Medulla oblongata (tissue), 1 donor: ENCODE results near the gene PYGB.

Experiments used
- DNase-seq: peaks from one replicate; pipeline ENCODE4 v3.0.0-alpha.2; 2015; ENCODE audit errors: extremely low spot score

Gene PYGB

GRCh38 chr20:25336561-25337422 is 88.9 kb downstream of the PYGB start:
- DNase-seq: peak; percentile 86

- DNase-seq: no peak
Observed at GRCh38 chr20:25338112-25339023, 90.5 kb downstream of the PYGB start.

GRCh38 chr20:25339608-25340007 is 91.7 kb downstream of the PYGB start:
- DNase-seq: no peak

GRCh38 chr20:25340380-25340779 is 92.5 kb downstream of the PYGB start:
- no peak for DNase-seq

- no peak for DNase-seq
Observed at GRCh38 chr20:25341716-25342680, 94.1 kb downstream of the PYGB start.

- no peak for DNase-seq
Observed at GRCh38 chr20:25344634-25345033, 96.7 kb downstream of the PYGB start.

GRCh38 chr20:25345721-25346120 is 97.8 kb downstream of the PYGB start:
- DNase-seq: no peak

GRCh38 chr20:25346349-25346748 is 98.5 kb downstream of the PYGB start:
- DNase-seq: no peak
